DND-41 (cell line): ENCODE measurements around the gene FGF1.

Source experiments
- ATAC-seq: fragments of 200-7000 bp; cut with Tn5 transposase; 3 replicates; pipeline ENCODE4 v1.9.1; 2021; ENCODE audit warnings: low read depth; ENCODE audit not compliant: insufficient read depth
- DNase-seq: peaks from one replicate; pipeline ENCODE4 v3.0.0-alpha.2; 2020
- H2AFZ ChIP-seq: 2 replicates; pipeline ENCODE4 v1.6.0; 2012; ENCODE audit warnings: low read depth, low read length
- H3K27ac ChIP-seq: 2 replicates; pipeline ENCODE4 v1.5.1; 2012; ENCODE audit warnings: low read length, inconsistent platforms
- H3K27me3 ChIP-seq: fragments of 200-600 bp; sonication (generic); 2 replicates; pipeline ENCODE4 v1.6.0; 2012; ENCODE audit warnings: low read length, mild to moderate bottlenecking, inconsistent platforms; ENCODE audit not compliant: insufficient read depth, poor library complexity
- H3K36me3 ChIP-seq: 2 replicates; pipeline ENCODE4 v1.5.1; 2012; ENCODE audit warnings: low read length, inconsistent platforms; ENCODE audit not compliant: insufficient read depth
- H3K4me1 ChIP-seq: 2 replicates; pipeline ENCODE4 v1.5.1; 2012; ENCODE audit warnings: mild to moderate bottlenecking, low read length; ENCODE audit not compliant: insufficient read depth
- H3K4me2 ChIP-seq: 2 replicates; pipeline ENCODE4 v1.6.0; 2012; ENCODE audit warnings: mild to moderate bottlenecking, moderate library complexity, low read length, inconsistent platforms; ENCODE audit not compliant: insufficient read depth
- H3K4me3 ChIP-seq, 2 experiments: fragments of 200-600 bp in 1 of 2; shearing (Covaris generic) in 1 of 2; 2 replicates each; pipeline ENCODE4 v1.5.1; 2012 to 2016; ENCODE audit warnings: inconsistent platforms in 2 of 2, low read length in 2 of 2, mild to moderate bottlenecking in 2 of 2, low read depth in 1 of 2, moderate library complexity in 1 of 2
- H3K79me2 ChIP-seq: 2 replicates; pipeline ENCODE4 v1.6.0; 2012; ENCODE audit warnings: low read length, inconsistent platforms; ENCODE audit not compliant: insufficient read depth
- H3K9ac ChIP-seq: 2 replicates; pipeline ENCODE4 v1.6.0; 2012; ENCODE audit warnings: low read depth, mild to moderate bottlenecking, inconsistent platforms, low read length, moderate library complexity
- H3K9me3 ChIP-seq: 2 replicates; pipeline ENCODE4 v1.5.1; 2012; ENCODE audit warnings: low read length, moderate library complexity, mild to moderate bottlenecking, inconsistent platforms; ENCODE audit not compliant: insufficient read depth, severe bottlenecking
- H4K20me1 ChIP-seq: 2 replicates; pipeline ENCODE4 v1.6.0; 2012; ENCODE audit warnings: low read length; ENCODE audit not compliant: insufficient read depth
- CTCF ChIP-seq: IDR thresholded peaks from 2 replicates; pipeline ENCODE4 v1.5.1; 2012; ENCODE audit warnings: borderline replicate concordance, low read length, moderate library complexity, mild to moderate bottlenecking; ENCODE audit not compliant: poor library complexity, severe bottlenecking; ENCODE audit errors: extremely low read depth
- EZH2 ChIP-seq: IDR thresholded peaks from 3 replicates; pipeline ENCODE4 v1.6.1; 2012; ENCODE audit warnings: borderline replicate concordance, low read depth, mild to moderate bottlenecking, moderate library complexity, low read length, inconsistent platforms; ENCODE audit not compliant: severe bottlenecking

FGF1 gene

DNA sequence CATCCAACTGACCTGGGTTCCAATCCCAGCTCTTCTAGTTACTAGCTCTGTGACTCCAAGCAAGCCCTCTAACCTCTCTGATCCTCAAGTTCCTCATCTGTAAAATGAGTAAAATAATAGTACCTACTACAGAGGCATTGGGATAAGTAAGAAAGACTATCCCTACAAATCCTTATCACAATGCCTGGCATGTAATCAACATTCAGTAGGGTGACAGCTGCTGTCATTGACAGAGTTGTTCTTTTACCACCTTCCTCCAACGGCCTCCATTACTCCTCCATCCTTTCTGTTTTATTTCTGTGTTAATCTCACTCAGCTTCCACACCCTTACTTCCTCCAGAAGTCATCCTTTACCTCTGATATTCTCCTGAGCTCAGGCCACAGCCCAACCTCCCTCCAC, 40.4 kb downstream of the FGF1 start:
- Histone ChIP-seq H3K4me2 (no peak overlapping the region), H3K36me3 (no peaks in the 10 kb centered on the region), H2AFZ (no peak overlapping the region), H3K9ac (no peak overlapping the region), H3K4me3 (no peak overlapping the region), H3K9me3 (no peaks in the 10 kb centered on the region), H3K27ac (no peak overlapping the region), H3K4me1 (no peaks in the 10 kb centered on the region), H3K27me3 (no peaks in the 10 kb centered on the region), H4K20me1 (no peaks in the 10 kb centered on the region), H3K79me2 (no peaks in the 10 kb centered on the region)
- TF ChIP-seq EZH2 (no peak), CTCF (no peak)
- DNase-seq (no peak), ATAC-seq (no peak)

DNA sequence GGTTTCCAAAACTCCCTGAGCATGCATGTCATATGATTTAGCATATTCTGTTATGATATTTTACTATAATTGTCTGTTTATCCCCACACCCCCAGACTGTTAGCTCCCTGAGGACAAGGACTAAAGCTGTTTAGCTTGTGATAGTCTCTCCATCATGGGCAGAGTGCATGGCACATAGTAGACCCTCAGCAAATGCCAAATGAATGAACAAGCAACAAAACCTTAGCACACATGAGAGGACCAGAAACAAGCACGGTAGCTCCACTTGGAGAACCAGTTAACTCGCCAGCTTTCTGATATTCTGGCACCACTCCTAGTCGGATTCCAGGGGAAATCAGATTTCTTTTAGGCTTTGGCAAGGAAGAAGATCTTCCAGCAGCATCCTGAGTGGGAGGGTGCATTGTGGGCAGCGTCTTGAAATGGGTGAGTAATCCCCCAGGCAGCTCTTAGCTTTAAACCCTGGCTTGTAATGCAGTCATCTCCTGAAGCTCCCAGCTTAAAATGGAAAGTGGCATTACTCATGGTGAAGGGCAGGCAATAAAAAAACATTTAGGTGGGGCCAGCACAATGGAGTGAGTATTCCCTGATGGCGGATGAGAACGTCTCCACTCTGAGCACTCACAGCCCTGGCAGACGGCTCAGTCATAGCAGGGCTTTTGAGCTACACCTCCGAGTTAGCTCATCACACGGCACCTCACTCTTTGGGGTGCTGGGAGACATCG, 41.1 kb downstream of the FGF1 start:
- Histone ChIP-seq H3K79me2 (no peaks in the 10 kb centered on the region), H3K36me3 (no peaks in the 10 kb centered on the region), H3K27ac (no peak overlapping the region), H2AFZ (no peak overlapping the region), H3K4me3 (no peak overlapping the region), H3K4me2 (no peak overlapping the region), H3K4me1 (no peaks in the 10 kb centered on the region), H3K27me3 (no peaks in the 10 kb centered on the region), H3K9me3 (no peaks in the 10 kb centered on the region), H4K20me1 (no peaks in the 10 kb centered on the region), H3K9ac (no peak overlapping the region)
- TF ChIP-seq CTCF (no peak), EZH2 (no peak)
- no peak for ATAC-seq
- DNase-seq = no peak

DNA sequence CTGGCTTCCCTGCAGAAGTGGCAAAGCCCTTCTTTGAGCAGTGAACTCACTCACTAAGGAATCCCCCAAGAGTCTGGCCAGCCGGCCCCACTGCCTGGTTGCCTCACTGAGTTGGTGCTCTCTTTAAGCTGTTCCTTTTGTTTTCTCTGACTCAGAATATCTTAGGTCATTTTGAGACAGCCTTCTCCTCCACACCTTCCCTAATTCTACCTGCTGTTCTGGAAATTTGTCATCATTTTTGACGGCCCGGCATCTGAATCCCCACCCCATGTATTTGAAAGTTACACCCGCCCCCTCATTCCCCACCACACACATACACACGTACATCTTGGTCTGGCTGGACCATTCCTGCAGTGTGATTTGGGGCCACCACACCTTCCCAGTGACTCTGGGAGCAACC, 41.8 kb downstream of the FGF1 start:
- no peak overlapping the region for H3K4me3 ChIP-seq
- H3K9me3 ChIP-seq = no peaks in the 10 kb centered on the region
- H3K4me1 ChIP-seq = no peaks in the 10 kb centered on the region
- DNase-seq (no peak), ATAC-seq (no peak)
- H3K27me3 ChIP-seq = no peaks in the 10 kb centered on the region
- no peak overlapping the region for H3K4me2 ChIP-seq
- H2AFZ ChIP-seq = no peak overlapping the region
- no peaks in the 10 kb centered on the region for H4K20me1 ChIP-seq
- no peak overlapping the region for H3K27ac ChIP-seq
- H3K79me2 ChIP-seq = no peaks in the 10 kb centered on the region
- no peak overlapping the region for H3K9ac ChIP-seq
- TF ChIP-seq EZH2 (no peak), CTCF (no peak)
- H3K36me3 ChIP-seq = no peaks in the 10 kb centered on the region
